Measurements from ENCODE around the gene DTNB. TPM values are rescaled to one million over a fixed set of nuclear protein-coding genes. Genes with fewer than 3 reads are reported as not detected.

The DTNB gene
- total RNA-seq, 2 donors from 2014 or later, result 4.3 to 4.4 TPM

DNA sequence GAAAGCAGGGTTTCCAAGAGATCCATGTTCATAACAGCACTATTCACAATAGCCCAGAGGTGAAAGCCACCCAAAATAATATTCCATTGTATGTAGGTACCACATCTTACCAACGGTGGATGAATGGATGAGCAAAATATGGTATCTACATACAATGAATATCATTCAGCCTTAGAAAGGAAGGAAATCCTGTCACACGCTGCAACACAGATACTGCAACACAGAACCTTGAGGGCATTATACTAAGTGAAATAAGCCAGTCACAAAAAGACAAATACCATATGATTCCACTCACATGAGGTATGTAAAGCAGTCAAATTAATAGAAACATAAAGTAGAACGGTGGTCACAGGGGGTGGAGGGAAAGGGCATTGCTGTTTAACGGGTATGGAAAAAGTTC lies 155.7 kb downstream of the DTNB start:
- DNase-seq (ENCODE audit: low spot score), result no peak
- H3K27ac ChIP-seq, result no peak overlapping the region
- no peaks in the 10 kb centered on the region for H3K9me3 ChIP-seq
- TF ChIP-seq, protein P1, sequence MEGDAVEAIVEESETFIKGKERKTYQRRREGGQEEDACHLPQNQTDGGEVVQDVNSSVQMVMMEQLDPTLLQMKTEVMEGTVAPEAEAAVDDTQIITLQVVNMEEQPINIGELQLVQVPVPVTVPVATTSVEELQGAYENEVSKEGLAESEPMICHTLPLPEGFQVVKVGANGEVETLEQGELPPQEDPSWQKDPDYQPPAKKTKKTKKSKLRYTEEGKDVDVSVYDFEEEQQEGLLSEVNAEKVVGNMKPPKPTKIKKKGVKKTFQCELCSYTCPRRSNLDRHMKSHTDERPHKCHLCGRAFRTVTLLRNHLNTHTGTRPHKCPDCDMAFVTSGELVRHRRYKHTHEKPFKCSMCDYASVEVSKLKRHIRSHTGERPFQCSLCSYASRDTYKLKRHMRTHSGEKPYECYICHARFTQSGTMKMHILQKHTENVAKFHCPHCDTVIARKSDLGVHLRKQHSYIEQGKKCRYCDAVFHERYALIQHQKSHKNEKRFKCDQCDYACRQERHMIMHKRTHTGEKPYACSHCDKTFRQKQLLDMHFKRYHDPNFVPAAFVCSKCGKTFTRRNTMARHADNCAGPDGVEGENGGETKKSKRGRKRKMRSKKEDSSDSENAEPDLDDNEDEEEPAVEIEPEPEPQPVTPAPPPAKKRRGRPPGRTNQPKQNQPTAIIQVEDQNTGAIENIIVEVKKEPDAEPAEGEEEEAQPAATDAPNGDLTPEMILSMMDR (IDR thresholded peaks at IDR 0.05), result no peak
- H3K4me1 ChIP-seq, result no peaks in the 10 kb centered on the region
- H3K27me3 ChIP-seq, result no peaks in the 10 kb centered on the region
- no peaks in the 10 kb centered on the region for H3K36me3 ChIP-seq
- no peak overlapping the region for H3K4me3 ChIP-seq

DNA sequence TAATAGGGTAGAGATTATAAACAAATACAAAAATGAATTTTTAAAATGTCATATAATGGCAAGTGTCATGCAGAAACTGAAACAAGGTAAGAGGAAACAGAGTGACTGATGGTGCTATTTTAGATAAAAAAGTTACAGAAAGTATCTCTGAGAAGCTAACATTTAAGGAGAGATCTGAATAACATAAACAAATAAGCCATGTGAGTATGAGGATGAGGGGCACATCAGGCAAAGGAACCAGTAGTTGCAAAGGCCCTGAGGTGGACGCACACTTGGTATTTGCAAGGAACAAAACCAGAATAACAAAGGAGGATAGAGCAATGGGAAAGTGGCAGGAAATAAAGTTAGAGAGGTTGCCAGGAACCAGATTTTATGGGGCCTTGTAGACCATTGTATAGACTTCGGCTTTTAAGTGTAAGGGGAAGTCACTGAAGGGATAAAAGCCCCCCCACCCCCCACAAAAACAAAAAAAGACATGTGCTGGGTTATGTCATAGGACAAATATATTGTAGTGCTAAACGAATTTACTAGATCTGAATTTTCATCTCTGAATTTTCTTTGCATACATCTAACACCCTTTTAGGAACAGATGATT lies 159.2 kb downstream of the DTNB start:
- Histone ChIP-seq H3K27me3 (no peaks in the 10 kb centered on the region), H3K4me1 (no peaks in the 10 kb centered on the region), H3K4me3 (no peak overlapping the region), H3K27ac (no peak overlapping the region), H3K36me3 (no peaks in the 10 kb centered on the region), H3K9me3 (no peaks in the 10 kb centered on the region)
- TF ChIP-seq, protein P1 (IDR thresholded peaks at IDR 0.05), result no peak
- no peak for DNase-seq (ENCODE audit: low spot score)

DNA sequence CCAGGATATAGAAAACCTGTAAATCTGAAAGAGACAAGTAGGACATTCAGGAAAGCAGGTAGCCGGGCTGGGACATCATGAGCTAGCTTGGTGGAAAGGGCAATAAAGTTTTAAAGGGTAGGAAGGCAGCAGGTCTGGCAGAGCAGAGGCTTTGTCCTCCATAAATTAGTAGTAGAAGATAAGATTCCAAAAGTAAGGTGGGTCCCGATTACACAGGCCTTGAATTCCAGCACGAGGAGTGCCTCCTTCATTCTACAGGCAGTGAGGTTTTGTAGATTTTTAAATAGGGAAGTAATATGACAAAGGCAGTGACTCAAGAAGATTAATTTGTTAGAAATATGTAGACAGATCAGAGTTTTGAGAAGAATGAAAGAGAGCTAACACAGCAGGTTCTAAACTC lies 160.7 kb downstream of the DTNB start:
- Histone ChIP-seq H3K4me3 (no peak overlapping the region), H3K36me3 (no peaks in the 10 kb centered on the region)

DNA sequence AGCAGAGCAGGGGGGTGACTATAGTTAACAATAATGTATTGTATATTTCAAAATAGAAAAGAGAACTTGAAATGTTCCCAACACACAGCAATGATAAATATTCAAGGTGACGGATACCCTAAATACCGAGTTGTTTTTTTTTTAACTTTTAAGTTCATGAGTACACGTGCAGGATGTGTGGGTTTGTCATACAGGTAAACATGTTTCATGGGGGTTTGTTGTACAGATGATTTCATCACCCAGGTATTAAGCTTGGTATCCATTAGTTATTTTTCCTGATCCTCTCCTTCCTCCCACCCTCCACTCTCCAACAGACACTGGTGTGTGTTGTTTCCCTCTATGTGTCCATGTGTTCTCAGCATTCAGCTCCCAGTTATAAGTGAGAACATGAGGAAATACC lies 167.2 kb downstream of the DTNB start:
- no peaks in the 10 kb centered on the region for H3K4me1 ChIP-seq
- no peak overlapping the region for H3K27ac ChIP-seq
- H3K4me3 ChIP-seq, result no peak overlapping the region
- TF ChIP-seq, protein P1 (IDR thresholded peaks at IDR 0.05), result no peak
- H3K9me3 ChIP-seq, result no peaks in the 10 kb centered on the region
- H3K36me3 ChIP-seq, result no peaks in the 10 kb centered on the region
- H3K27me3 ChIP-seq, result no peaks in the 10 kb centered on the region
- DNase-seq (ENCODE audit: low spot score), result no peak

More for the DNA sequence above, 160.7 kb downstream of the DTNB start:
- TF ChIP-seq, protein P1 (IDR thresholded peaks at IDR 0.05), result no peak
- Histone ChIP-seq H3K4me1 (no peaks in the 10 kb centered on the region), H3K27me3 (no peaks in the 10 kb centered on the region), H3K27ac (no peak overlapping the region), H3K9me3 (no peaks in the 10 kb centered on the region)
- DNase-seq (ENCODE audit: low spot score), result no peak

DNA sequence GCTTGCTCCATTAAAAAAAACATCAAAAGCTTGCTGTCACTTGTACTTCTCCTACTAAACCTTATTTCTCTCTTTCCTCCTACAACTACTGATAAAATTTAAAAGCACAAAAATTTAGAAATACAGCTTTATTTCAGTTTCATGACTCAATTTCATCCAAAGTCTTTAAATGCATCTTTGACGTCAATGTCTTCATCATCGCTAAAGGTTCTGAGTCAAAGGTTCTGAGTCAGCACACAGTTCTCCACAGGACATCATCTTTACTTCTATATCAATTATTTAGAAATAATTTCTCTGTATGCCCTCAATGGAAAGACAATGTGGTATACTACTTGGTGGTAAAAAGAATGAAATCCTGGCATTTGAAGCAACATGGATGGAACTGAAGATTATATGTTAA lies 167.8 kb downstream of the DTNB start:
- TF ChIP-seq, protein P1 (IDR thresholded peaks at IDR 0.05), result no peak
- no peak for DNase-seq (ENCODE audit: low spot score)
- H3K27ac ChIP-seq, result no peak overlapping the region

DNA sequence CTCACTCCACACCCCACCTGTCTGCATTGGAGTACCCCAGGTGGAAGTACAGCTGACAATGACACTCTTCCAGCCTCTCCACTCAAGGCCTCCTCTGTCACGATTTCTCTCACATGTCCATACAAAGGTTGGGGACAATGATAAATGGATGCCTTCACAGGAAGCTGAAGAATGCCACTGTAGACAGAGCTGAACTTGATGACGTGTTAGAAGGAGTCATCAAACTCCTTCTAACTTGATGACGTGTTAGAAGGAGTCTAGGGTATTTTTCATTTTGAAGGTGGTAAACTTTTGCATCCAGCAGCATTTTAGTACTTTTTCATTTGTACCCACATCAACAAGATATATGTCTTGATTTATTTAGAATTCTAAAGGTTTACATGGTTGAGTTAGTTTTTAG lies 168.2 kb downstream of the DTNB start:
- no peaks in the 10 kb centered on the region for H3K4me1 ChIP-seq
- H3K36me3 ChIP-seq, result no peaks in the 10 kb centered on the region
- H3K4me3 ChIP-seq, result no peak overlapping the region
- TF ChIP-seq, protein P1 (IDR thresholded peaks at IDR 0.05), result no peak
- DNase-seq (ENCODE audit: low spot score), result no peak
- H3K27me3 ChIP-seq, result no peaks in the 10 kb centered on the region
- H3K9me3 ChIP-seq, result no peaks in the 10 kb centered on the region
- no peak overlapping the region for H3K27ac ChIP-seq

More for the DNA sequence above, 167.8 kb downstream of the DTNB start:
- no peaks in the 10 kb centered on the region for H3K9me3 ChIP-seq
- no peaks in the 10 kb centered on the region for H3K27me3 ChIP-seq
- H3K4me3 ChIP-seq, result no peak overlapping the region
- H3K4me1 ChIP-seq, result no peaks in the 10 kb centered on the region
- no peaks in the 10 kb centered on the region for H3K36me3 ChIP-seq

All from right atrium auricular region (tissue), 2 donors.